ENCODE data around the gene CFAP54.

The CFAP54 gene

GRCh38 chr12:96831346-96831745 is 342.0 kb downstream of the CFAP54 start:
- no peak for DNase-seq

GRCh38 chr12:96846293-96846692 is 356.9 kb downstream of the CFAP54 start:
- no peak for DNase-seq

DNA sequence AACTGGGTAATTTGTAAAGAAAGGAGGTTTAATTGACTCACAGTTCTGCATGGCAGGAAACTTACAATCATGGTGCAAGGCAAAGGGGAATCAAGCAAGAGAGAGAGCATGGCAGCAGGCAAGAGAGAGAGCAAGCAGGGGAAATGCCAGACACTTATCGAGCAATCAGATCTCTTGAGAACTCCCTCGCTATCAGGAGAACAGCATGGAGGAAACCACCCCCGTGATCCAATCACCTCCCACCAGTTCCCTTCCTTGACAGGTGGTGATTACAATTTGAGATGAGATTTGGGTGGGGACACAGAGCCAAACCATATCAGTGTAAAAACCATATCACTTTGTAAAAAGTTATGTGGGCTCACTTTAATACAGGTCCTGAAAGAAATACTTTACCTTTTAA is 361.3 kb downstream of the CFAP54 start:
- no peak for DNase-seq

- no peak for DNase-seq
These were observed 368.8 kb downstream of the CFAP54 start for GRCh38 chr12:96858162-96858561.

DNA sequence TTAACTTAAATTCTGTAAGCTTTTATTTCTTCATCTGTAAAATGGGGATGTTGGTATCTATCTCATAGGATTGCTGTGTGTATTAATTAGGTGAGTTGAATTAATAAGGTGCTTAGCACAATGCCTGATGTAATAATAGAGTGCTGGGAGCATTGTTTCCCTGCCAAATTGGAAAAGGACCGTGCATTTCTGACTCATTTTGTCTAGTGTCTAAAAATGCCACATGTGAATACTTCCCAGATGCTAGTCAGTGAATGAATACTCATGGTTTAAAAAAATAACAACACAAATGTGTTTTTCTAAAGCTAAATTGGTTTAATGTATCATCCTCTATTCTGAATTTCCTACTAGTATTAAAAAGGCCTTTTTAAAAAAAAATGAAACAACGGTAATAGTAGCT is 372.3 kb downstream of the CFAP54 start:
- peak; percentile 65 for DNase-seq

- DNase-seq, result no peak
These were observed 372.9 kb downstream of the CFAP54 start for GRCh38 chr12:96862326-96862725.

- no peak for DNase-seq
These were observed 375.0 kb downstream of the CFAP54 start for GRCh38 chr12:96864335-96864734.

- DNase-seq, result no peak
These were observed 377.6 kb downstream of the CFAP54 start for GRCh38 chr12:96866801-96867590.

- no peak for DNase-seq
These were observed 381.6 kb downstream of the CFAP54 start for GRCh38 chr12:96870946-96871345.

DNA sequence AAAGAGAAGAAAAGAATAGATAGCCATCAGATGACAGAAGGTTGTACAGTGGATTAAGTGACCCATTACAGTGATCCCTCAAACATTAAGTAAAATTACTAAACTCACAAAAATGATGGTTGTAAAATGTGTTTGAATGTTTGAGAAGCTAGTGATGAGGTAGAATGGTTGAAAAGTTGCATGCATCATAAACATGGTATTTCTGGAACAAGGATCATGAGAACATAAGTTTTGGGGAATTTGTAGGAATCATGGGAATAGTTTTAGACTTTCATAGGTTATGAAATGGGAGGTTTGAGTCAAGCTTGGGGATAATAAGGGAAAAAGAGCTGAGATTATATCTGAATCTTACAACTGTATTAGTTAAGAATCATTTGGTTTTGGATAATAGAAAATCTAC is 383.6 kb downstream of the CFAP54 start:
- DNase-seq, result peak; percentile 38

DNA sequence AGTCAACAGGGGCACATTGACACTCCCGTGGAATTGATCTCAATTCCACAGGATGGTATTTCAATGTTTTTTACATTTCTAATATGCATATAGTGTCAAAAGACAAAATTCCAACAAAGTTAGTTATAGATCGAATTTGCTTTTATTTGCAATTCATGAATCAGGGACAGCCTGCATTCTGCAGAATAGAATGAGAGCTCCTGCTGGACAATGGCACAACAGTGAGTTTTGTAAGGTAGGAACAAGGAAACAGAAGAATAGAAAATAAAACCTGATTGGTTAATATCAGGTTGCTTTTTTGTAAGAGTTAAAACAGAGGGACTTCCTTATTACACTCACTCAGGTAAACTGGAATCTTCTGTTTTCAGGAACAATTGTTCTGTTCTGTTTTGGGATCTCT is 384.8 kb downstream of the CFAP54 start:
- DNase-seq, result no peak

DNA sequence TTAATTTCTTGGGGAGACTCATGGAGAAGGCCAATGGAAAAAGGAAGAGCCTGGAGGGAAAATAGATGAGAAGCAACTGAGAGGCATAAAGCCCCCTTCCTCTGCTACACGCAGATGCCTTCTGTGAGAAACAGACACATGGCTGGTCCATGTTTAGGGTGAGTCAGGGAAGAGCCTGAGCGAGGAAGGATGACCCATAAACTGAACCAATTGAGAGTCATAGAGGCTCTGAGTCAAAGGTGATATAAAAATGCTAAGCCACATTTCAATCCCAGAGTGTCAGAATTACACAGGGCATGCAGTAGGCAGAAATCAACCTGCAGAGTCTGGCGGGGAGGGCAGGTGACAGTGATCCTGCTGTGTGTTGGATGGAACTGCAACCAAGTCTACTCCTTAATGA is 387.6 kb downstream of the CFAP54 start:
- DNase-seq, result peak; percentile 35

- DNase-seq, result peak; percentile 94
These were observed 389.3 kb downstream of the CFAP54 start for GRCh38 chr12:96878704-96879103.

DNA sequence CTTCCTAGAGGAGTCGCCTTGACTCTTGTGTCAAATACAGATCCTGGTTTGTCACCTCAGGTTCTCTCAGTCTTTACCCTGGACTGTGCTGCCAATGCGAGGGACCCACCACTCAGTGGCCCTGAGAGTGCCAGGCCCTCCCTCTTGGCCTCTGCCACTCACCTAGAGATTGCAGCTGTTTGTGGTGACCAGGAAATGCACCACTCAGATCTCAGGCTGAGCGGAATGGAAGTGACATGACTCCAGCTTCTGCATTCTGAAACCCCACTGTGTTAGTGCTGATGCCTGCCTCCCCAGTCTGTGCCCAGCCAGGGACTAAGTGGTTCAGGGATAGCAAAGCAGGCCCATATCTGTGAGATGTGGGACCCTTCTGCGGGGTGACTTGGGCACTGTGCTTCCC is 389.9 kb downstream of the CFAP54 start:
- no peak for DNase-seq

DNA sequence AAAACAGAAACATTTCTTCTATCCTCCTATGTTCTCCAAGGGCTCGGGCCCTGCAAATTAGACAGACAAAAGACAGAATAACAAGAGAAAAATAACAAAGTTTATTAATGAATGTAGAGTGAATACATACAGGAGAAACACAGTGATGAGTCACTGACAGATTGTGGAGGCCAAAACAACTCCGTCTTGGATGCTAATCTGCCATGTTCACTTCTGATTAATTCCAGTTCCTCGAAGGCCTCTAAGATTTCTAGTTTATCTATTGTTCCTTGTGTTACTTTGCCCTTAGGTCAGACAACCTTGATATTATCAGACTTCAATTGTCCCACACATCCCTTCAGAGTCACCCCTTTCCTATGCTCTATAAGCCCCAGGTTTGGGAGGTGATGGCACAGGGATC is 390.8 kb downstream of the CFAP54 start:
- DNase-seq, result peak; percentile 22

- DNase-seq, result no peak
These were observed 392.2 kb downstream of the CFAP54 start for GRCh38 chr12:96881608-96882007.

DNA sequence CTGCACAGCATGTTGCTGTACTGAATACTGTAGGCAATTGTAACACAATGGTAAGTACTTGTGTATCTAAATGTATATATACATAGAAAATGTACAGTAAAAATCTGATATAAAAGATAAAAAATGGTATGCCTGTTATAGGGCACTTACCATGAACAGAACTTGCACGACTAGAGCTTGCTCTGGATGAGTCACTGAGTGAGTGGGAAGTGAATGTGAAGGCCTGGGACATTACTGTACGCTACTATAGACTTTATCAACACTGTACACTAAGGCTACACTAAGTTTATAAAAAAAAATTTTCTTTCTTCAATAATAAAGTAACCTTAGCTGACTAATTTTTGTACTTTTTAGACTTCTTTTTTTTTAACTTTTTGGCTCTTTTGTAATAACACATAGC is 393.5 kb downstream of the CFAP54 start:
- DNase-seq, result peak; percentile 85

DNA sequence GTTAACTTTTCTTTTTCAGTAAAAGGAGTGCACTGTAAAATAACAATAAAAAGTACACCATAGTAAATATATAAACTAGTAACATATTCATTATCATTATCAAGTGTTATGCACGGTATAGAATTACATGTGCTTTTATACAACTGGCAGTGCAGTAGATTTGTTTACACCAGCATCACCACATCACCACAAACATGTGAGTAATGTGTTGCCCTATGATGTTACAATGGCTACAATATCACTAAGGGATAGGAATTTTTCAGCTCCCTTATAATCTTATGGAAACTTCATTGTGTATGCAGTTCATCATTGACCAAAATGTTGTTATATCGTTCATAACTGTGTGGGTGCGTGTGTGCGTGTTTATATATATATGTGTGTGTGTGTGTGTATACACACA is 394.2 kb downstream of the CFAP54 start:
- no peak for DNase-seq

DNA sequence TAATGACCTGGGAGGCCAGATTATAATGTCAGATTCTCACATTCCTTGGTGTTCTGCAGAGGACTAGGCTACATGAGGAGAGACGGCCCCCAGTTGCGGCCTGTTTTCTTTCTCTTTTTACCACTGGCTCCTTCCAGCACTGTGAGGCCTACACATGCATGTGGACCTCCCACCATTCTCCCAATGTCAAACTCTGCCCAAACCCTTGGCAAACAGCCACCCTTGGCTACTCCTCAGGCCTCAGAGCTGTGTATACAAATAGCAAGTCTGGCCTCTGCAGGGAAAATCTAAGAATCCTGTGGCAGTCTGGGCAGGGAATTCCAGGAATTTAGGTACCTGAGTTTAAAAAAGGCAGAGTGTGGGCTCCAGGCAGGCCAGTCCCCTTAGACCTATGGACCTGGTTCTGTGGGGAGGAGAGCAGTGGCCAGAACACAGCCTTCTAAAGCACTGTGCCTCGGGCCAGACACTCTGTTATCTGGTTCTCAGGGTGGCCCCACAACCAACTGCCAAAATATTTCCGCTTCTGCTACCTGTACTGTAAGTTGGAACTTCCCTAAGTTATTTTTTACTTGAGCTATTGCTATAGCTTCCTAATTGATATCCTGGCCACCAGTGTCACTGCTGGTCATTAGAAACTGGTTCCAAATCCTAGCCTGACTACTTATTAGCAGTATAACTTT is 397.8 kb downstream of the CFAP54 start:
- DNase-seq, result peak; percentile 75

DNA sequence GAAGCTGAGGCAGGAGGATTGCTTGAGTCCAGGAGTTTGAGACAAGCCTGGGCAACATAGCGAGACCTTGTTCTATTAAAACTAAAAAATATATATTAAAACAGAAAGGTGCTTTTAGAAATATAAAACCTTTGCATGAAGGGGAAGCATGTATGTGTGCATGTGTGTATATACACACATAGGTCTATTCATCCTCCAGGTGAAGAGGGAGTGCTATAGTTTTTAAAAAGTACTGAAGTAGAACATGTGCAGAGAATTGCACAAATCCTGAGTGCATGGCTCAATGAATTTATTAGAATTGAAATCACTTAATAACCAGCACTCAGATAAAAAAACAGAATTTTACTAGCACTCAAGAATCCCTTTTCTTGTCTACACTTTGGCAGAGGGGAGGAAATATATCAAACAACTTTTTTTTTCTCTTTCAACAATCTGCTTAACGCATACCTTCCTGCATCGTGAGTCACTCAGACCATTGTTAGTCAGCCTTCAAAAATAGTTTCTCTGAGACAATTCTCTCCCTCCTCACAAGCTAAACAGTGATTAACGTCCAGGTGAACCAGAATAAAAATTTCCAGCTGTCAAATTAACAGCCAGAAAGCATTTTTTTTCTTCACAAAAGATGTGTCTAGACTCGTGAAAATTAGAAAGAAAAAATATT is 400.0 kb downstream of the CFAP54 start:
- peak; percentile 86 for DNase-seq

GRCh38 chr12:96890331-96890730 is 401.0 kb downstream of the CFAP54 start:
- DNase-seq, result no peak

- no peak for DNase-seq
These were observed 402.7 kb downstream of the CFAP54 start for GRCh38 chr12:96892104-96892503.

DNA sequence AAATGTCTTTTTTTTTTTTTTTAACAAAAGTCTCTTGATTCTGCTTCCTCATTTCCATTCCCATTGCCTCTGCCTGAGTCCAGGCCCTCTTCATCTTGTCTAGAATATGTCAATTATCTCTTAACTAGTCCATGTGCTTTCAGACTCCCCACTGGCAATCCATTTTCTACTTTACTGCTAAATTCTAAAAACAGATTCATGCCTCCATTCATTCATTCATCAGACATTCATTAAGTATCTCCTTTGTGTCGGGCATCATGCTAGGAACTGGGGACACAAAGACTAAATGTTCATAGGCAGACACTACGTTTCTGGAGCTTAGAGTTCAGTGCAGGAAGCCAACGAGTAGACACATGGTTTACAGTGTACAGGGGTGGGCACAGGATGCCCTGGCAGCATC is 408.0 kb downstream of the CFAP54 start:
- no peak for DNase-seq

DNA sequence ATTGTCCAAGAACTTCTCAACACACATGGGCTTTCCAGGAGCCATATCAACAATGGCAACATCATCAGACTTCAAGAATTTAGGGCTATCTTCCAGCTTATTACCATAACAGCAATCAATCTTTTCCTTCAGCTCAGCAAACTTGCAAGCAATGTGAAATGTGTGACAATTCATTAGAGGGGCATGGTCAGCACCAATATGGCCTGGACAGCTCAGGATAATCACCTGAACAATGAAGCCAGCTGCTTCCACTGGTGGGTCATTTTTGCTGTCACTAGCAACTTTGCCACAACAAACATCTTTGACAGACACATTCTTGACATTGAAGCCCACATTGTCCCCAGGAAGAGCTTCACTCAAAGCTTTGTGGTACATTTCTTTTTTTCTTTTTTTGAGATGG is 411.8 kb downstream of the CFAP54 start:
- DNase-seq, result no peak
